Natural killer cell (primary cell): ENCODE measurements around the gene TGM6. TPM values are rescaled to one million over a fixed set of nuclear protein-coding genes. Genes with fewer than 3 reads are reported as not detected.

Experiments used
- ATAC-seq, 3 donors: fragments of 150-1000 bp in 2 of 3; fragments of 200-7000 bp in 1 of 3; cut with Tn5 transposase; 1 replicate in 1 of 3; 2 replicates in 2 of 3; pipeline ENCODE4 v1.10.0; 2021; ENCODE audit warnings: mild to moderate bottlenecking in 2 of 3, moderate library complexity in 2 of 3
- DNase-seq, 2 donors: peaks; one replicate each; pipeline versions ENCODE4 v3.0.0 to v3.0.0-alpha.2; 2013 to 2021; ENCODE audit warnings: mixed read lengths in 1 of 2
- H3K27ac ChIP-seq: one replicate; pipeline ENCODE4 v1.5.1; 2013; ENCODE audit warnings: mild to moderate bottlenecking, low read length
- H3K27me3 ChIP-seq: one replicate; pipeline ENCODE4 v1.6.1; 2013; ENCODE audit warnings: low read length; ENCODE audit not compliant: control insufficient read depth, insufficient read depth
- H3K36me3 ChIP-seq: one replicate; pipeline ENCODE4 v1.6.1; 2013; ENCODE audit warnings: low read length; ENCODE audit not compliant: control insufficient read depth, insufficient read depth
- H3K4me1 ChIP-seq: one replicate; pipeline ENCODE4 v1.6.1; 2013; ENCODE audit warnings: low read length; ENCODE audit not compliant: control insufficient read depth, insufficient read depth
- H3K4me3 ChIP-seq: one replicate; pipeline ENCODE4 v1.5.1; 2013; ENCODE audit warnings: low read length
- H3K9me3 ChIP-seq: one replicate; pipeline ENCODE4 v1.6.1; 2013; ENCODE audit warnings: low read length; ENCODE audit not compliant: control insufficient read depth, insufficient read depth
- H3K27ac Mint-ChIP-seq, 2 donors: one replicate each; pipeline ENCODE4 v1.8.0; 2022; ENCODE audit warnings: mild to moderate bottlenecking in 2 of 2, mixed read lengths in 2 of 2, moderate library complexity in 1 of 2
- H3K27me3 Mint-ChIP-seq, 2 donors: one replicate each; pipeline ENCODE4 v1.8.0; 2022; ENCODE audit warnings: low read depth in 2 of 2, mixed read lengths in 2 of 2
- H3K36me3 Mint-ChIP-seq: one replicate; pipeline ENCODE4 v1.8.0; 2022; ENCODE audit warnings: mixed read lengths
- H3K4me1 Mint-ChIP-seq, 2 donors: one replicate each; pipeline ENCODE4 v1.8.0; 2022; ENCODE audit warnings: mixed read lengths in 2 of 2
- H3K4me3 Mint-ChIP-seq: one replicate; pipeline ENCODE4 v1.8.0; 2022; ENCODE audit warnings: mild to moderate bottlenecking, moderate library complexity, mixed read lengths
- H3K9me3 Mint-ChIP-seq, 2 donors: one replicate each; pipeline ENCODE4 v1.8.0; 2022; ENCODE audit warnings: mixed read lengths in 2 of 2
- WGBS: methylation state at CpG from one replicate; pipeline ENCODE4 v1.1.7; 2013; ENCODE audit warnings: missing lambda C conversion rate; ENCODE audit not compliant: insufficient coverage; 5-methylcytosine and 5-hydroxymethylcytosine counted together
- intact Hi-C: fragments of 100-400 bp; cut with micrococcal nuclease; formaldehyde crosslinking; loops from one replicate; pipeline ENCODE4 v1.14.2; 2022
- total RNA-seq, 4 donors: library from RNA; stranded (reverse); fragments of 120-200 nt in 1 of 4; gene quantifications; one replicate each; pipeline versions ENCODE4 v1.2.3 to v1.2.4, GENCODE V29; 2013 to 2022
- TF ChIP-seq, protein P1 (sequence below): fragments of 200-600 bp; IDR thresholded peaks from one replicate; pipeline ENCODE4 v1.8.0; 2022; ENCODE audit warnings: antibody characterized with exemption

TGM6 gene
- total RNA-seq, 3 donors from 2014 or later (not counting 1 experiment from before 2014, with no cell fraction given), result not detected

DNA sequence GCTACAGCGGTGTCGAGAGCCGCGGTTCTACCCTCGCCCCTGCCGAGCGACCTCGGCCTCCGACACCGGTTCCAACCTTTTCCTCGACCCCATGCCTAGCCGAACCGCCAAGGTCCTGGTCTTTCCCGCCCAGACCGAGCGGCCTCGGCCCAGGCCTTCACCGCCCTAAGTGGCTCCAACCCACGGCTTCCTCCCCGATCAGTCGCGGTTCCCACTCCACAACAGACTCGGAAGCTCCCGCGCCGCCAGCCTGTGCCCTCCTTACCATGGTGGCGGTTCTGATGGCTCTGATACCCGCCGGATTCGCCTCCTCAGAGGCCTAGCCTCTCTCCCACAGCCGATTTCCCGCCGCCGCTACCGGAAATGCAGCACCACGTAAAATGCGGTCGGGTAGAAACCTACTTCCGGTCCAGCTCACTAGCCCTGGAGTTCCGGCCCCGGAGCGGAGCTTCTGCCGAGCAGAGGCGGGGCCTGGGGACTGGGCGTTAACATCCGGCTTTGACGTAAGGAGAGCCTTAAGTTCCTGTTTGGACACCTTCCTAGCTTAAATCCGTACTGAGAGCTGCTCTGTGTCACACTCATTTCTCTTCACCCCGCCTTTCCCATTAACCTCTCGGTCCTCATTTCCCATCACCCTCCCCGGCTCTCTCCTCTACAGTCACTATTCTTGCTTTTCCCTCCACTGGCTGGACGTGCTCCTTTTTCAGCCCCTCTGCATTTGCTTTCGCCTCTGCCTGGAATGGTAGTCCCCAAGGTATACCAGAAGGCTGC lies 89.9 kb downstream of the TGM6 start, which contains the start of gene SNRPB:
TSS of gene SNRPB (minus strand) at position 367 of the 771 bp plus-strand sequence. CDS start at position 268, 99 bp downstream.
- H3K4me1 ChIP-seq, result peaks cover 20% of the 10 kb centered on the region
- TF ChIP-seq, protein P1, sequence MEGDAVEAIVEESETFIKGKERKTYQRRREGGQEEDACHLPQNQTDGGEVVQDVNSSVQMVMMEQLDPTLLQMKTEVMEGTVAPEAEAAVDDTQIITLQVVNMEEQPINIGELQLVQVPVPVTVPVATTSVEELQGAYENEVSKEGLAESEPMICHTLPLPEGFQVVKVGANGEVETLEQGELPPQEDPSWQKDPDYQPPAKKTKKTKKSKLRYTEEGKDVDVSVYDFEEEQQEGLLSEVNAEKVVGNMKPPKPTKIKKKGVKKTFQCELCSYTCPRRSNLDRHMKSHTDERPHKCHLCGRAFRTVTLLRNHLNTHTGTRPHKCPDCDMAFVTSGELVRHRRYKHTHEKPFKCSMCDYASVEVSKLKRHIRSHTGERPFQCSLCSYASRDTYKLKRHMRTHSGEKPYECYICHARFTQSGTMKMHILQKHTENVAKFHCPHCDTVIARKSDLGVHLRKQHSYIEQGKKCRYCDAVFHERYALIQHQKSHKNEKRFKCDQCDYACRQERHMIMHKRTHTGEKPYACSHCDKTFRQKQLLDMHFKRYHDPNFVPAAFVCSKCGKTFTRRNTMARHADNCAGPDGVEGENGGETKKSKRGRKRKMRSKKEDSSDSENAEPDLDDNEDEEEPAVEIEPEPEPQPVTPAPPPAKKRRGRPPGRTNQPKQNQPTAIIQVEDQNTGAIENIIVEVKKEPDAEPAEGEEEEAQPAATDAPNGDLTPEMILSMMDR, result no peak
- H3K27ac ChIP-seq, result peak within 1 kb of the TSS; percentile 97
- peak within 1 kb of the TSS; percentile 99 to 100 for H3K27ac Mint-ChIP-seq
- H3K36me3 Mint-ChIP-seq, result peaks cover 8% of the 10 kb centered on the region
- H3K27me3 Mint-ChIP-seq, result no peaks in the 10 kb centered on the region
- H3K27me3 ChIP-seq, result no peaks in the 10 kb centered on the region
- DNase-seq (peak; percentile 94 to 99), ATAC-seq (peak; percentile 94 to 98 (median 95))
- H3K9me3 ChIP-seq, result no peaks in the 10 kb centered on the region
- WGBS, result 1% methylated on average over 53 of the region's 53 CpGs
- peaks cover 43 to 50% of the 10 kb centered on the region in 2 donors for H3K4me1 Mint-ChIP-seq
- peak within 1 kb of the TSS; percentile 78 for H3K4me3 ChIP-seq
- peaks cover 24% of the 10 kb centered on the region for H3K36me3 ChIP-seq
- H3K9me3 Mint-ChIP-seq, result no peaks in the 10 kb centered on the region
- intact Hi-C loops, result loop anchor here (1.0 to 10.0 kb wide), 2 partner anchors 39 to 1356 kb away; partner anchors contain the start of gene PSMF1
- peak within 1 kb of the TSS; percentile 100 for H3K4me3 Mint-ChIP-seq

DNA sequence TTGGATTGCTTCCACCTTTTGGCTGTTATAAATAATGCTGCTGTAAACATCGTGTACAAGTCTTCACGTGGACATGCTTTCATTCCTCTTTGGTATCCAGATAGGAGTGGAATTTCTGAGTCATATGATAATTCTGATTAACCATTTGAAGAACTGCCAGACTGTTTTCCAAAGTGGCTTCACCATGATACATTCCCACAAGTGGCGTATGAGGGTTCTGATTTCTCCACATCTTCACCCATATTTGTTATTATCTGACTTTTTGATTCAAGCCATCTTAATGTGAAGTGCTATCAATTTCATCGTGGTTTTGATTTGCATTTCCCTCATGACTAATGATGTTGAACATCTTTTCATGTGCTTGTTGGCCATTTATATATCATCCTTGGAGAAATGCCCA lies 92.8 kb downstream of the TGM6 start:
- no peak for ATAC-seq
- Mint-ChIP-seq H3K36me3 (no peaks in the 10 kb centered on the region), H3K4me1 (peaks cover 25 to 37% of the 10 kb centered on the region in 2 donors), H3K4me3 (no peak overlapping the region), H3K27ac (no peak overlapping the region), H3K27me3 (no peaks in the 10 kb centered on the region), H3K9me3 (no peaks in the 10 kb centered on the region)
- Histone ChIP-seq H3K4me3 (no peak overlapping the region), H3K4me1 (peaks cover 19% of the 10 kb centered on the region), H3K9me3 (no peaks in the 10 kb centered on the region), H3K27ac (no peak overlapping the region), H3K27me3 (no peaks in the 10 kb centered on the region), H3K36me3 (no peaks in the 10 kb centered on the region)
- DNase-seq, result no peak
- intact Hi-C loops, result loop anchor here (10.0 kb wide), 1 partner anchor 1359 kb away; the partner anchor contains the start of gene PSMF1
- WGBS, result 79% methylated on average over 3 of the region's 4 CpGs
- TF ChIP-seq, protein P1, result no peak

DNA sequence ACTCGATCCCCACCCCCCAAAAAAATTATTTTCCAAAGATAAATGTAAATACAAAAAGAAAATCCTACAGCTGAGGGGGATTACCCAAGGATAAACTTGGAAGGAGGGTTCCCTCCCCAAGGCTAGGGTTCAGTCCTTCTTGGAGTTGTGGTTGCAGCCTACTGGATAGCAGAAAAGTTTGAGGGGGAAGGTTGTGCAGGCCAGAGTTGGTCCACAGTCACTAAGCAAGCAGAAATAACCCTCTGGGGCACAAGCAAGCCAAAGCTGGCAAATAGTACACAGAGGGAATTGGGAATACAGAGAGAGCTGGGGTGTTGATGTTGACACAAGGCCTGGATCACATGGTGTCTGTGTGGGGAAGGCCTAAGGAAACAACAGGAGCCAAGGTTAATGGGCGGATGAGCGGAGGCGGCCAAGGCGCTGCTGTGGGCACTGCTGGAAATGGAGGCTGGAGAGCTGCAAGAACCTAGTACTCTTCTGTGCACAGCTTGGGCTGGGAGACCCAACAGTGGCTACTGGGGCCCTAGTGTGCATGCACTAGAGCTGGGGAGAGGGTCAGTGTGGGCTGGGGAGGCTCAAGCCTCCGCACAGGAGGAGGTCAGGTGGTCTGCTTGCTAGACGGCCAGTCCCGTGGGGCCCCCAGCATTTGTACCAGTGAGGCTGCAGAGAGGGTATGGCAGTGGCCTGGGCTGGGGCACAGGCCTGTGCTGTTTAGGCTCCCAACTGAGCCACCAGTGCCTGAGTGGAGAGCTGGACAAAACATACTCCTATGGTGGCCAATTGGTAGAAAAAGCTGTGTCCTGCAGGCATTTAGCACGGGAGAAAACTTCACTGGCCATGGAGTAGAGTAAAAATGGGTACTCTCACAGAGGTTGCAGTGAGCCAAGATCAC lies 95.4 kb downstream of the TGM6 start:
- Histone ChIP-seq H3K27ac (no peak overlapping the region), H3K4me3 (no peak overlapping the region), H3K4me1 (peaks cover 1% of the 10 kb centered on the region), H3K27me3 (no peaks in the 10 kb centered on the region), H3K9me3 (no peaks in the 10 kb centered on the region), H3K36me3 (peaks cover 2% of the 10 kb centered on the region)
- peaks cover 3 to 13% of the 10 kb centered on the region in 2 donors for H3K4me1 Mint-ChIP-seq
- H3K27ac Mint-ChIP-seq, result no peak overlapping the region
- H3K9me3 Mint-ChIP-seq, result peaks cover 0 to under 1% of the 10 kb centered on the region in 2 donors
- peaks cover 9% of the 10 kb centered on the region for H3K36me3 Mint-ChIP-seq
- DNase-seq, result no peak
- H3K27me3 Mint-ChIP-seq, result no peaks in the 10 kb centered on the region
- 96% methylated on average over 8 of the region's 9 CpGs for WGBS
- no peak overlapping the region for H3K4me3 Mint-ChIP-seq
- no peak for ATAC-seq
- intact Hi-C loops, result loop anchor here (10.0 kb wide), 1 partner anchor 1361 kb away; the partner anchor contains the start of gene PSMF1
- TF ChIP-seq, protein P1, result no peak
